HG03039 (cell line): ENCODE results near the gene MLF2.

Source experiments
- ATAC-seq: cut with Tn5 transposase; IDR thresholded peaks from one replicate; pipeline ENCODE4 v1.9.1; 2021; ENCODE audit warnings: mild to moderate bottlenecking, moderate library complexity; ENCODE audit not compliant: unreplicated experiment

MLF2 gene

GRCh38 chr12:6752921-6753771 lies at the start of gene MLF2:
Gene MLF2 (minus strand): TSS chr12:6753141. CDS start chr12:6752334, 807 bp downstream.
- peak; percentile 84 for ATAC-seq

- no peak for ATAC-seq
These were observed 46.2 kb upstream of the MLF2 start for GRCh38 chr12:6799147-6799546.

- no peak for ATAC-seq
These were observed 43.6 kb upstream of the MLF2 start for GRCh38 chr12:6796576-6796975.

GRCh38 chr12:6795088-6795487 lies 42.1 kb upstream of the MLF2 start:
- ATAC-seq = no peak

GRCh38 chr12:6792522-6793201 lies 39.7 kb upstream of the MLF2 start:
- no peak for ATAC-seq

GRCh38 chr12:6791931-6792520 lies 39.1 kb upstream of the MLF2 start:
- ATAC-seq = no peak

- no peak for ATAC-seq
These were observed 37.7 kb upstream of the MLF2 start for GRCh38 chr12:6790496-6791150.

GRCh38 chr12:6788972-6789924 lies 36.3 kb upstream of the MLF2 start, which contains the start of gene CD4:
Gene CD4 (plus strand): TSS chr12:6789528. CDS start chr12:6800139, 10,611 bp downstream.
- ATAC-seq = no peak

- ATAC-seq = no peak
These were observed 34.4 kb upstream of the MLF2 start for GRCh38 chr12:6787309-6787708.

GRCh38 chr12:6786416-6787094 lies 33.6 kb upstream of the MLF2 start:
- no peak for ATAC-seq

GRCh38 chr12:6784761-6785160 lies 31.8 kb upstream of the MLF2 start:
- ATAC-seq = no peak

GRCh38 chr12:6784296-6784695 lies 31.4 kb upstream of the MLF2 start:
- no peak for ATAC-seq

GRCh38 chr12:6783828-6784227 lies 30.9 kb upstream of the MLF2 start:
- no peak for ATAC-seq

GRCh38 chr12:6782850-6783566 lies 30.1 kb upstream of the MLF2 start:
- ATAC-seq = no peak

- ATAC-seq = no peak
These were observed 29.2 kb upstream of the MLF2 start for GRCh38 chr12:6782119-6782518.

GRCh38 chr12:6780573-6780972 lies 27.6 kb upstream of the MLF2 start:
- ATAC-seq = no peak

- no peak for ATAC-seq
These were observed 26.9 kb upstream of the MLF2 start for GRCh38 chr12:6779708-6780432.
